ENCODE results near the gene MTHFSD. TPM values are rescaled to one million over a fixed set of nuclear protein-coding genes. Genes with fewer than 3 reads are reported as not detected.

The MTHFSD gene
- total and polyA plus RNA-seq, 2 of the 8 experiments (the other 6 are each of a cell fraction or from before 2014, with no cell fraction given): 7.1 to 9.8 TPM

DNA sequence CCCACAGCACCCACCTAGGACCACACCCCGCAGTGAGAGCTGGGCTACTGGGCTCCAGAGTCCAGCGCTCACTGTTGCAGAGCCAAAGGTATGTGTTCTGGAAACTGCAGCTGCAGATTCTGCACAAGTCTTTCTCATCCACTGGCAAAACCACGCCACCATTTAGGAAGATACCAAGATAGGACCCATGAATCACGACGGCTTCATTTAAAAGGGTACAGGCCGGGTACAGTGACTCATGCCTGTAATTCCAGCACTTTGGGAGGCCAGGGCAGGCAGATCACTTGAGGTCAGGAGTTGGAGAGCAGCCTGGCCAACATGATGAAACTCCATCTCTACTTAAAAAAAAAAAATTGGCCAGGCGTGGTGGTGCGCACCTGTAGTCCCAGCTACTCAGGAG is 25.9 kb downstream of the MTHFSD start:
- Histone ChIP-seq H2BK15ac (ENCODE audit: low read length) (no peak overlapping the region), H3K56ac (replicated peaks; ENCODE audit: insufficient read length, low read depth, low read length) (no peak overlapping the region), H2AK5ac (ENCODE audit: low read depth, low read length) (no peak overlapping the region), H2BK12ac (ENCODE audit: low read depth, low read length) (no peak overlapping the region), H3K79me1 (ENCODE audit: low read depth, low read length) (no peaks in the 10 kb centered on the region), H3K27me3 (replicated peaks in 1 of 4; ENCODE audit: control insufficient read depth in 3 of 4, extremely low read depth in 1 of 4, insufficient read depth in 3 of 4, low read length in 3 of 4) (no peaks in the 10 kb centered on the region), H3K14ac (ENCODE audit: insufficient read length) (no peak overlapping the region), H2BK5ac (ENCODE audit: low read depth, low read length) (no peak overlapping the region), H3K23ac (ENCODE audit: insufficient read length) (no peak overlapping the region), H2BK20ac (ENCODE audit: low read length) (no peak overlapping the region), H3K9me3 (ENCODE audit: insufficient read depth in 2 of 2, low read depth in 1 of 2, low read length in 1 of 2) (peaks cover 3 to 12% of the 10 kb centered on the region in 2 experiments; a peak in 2 of 4 replicates), H3K4me2 (ENCODE audit: insufficient read depth in 1 of 2, low read depth in 2 of 2, low read length in 2 of 2) (no peak overlapping the region), H3K18ac (ENCODE audit: extremely low read depth, low read length) (no peak overlapping the region), H4K20me1 (replicated peaks in 1 of 2; ENCODE audit: control insufficient read depth in 1 of 2, insufficient read depth in 2 of 2, low read length in 2 of 2) (no peaks in the 10 kb centered on the region), H3K27ac (ENCODE audit: low read depth, low read length) (no peak overlapping the region), H3K9ac (replicated peaks in 1 of 4; ENCODE audit: extremely low read depth in 1 of 4, low read depth in 3 of 4, low read length in 3 of 4) (no peak overlapping the region), H2AFZ (ENCODE audit: low read length) (no peak overlapping the region), H3K23me2 (ENCODE audit: low read depth, low read length) (no peaks in the 10 kb centered on the region), H3K4ac (replicated peaks; ENCODE audit: insufficient read length, low read depth, low read length) (no peak overlapping the region), H3K4me3 (ENCODE audit: extremely low read depth in 1 of 4, insufficient read depth in 2 of 4, low read depth in 3 of 4, low read length in 4 of 4) (no peak overlapping the region), H4K8ac (ENCODE audit: extremely low read depth, insufficient read depth, low read length) (no peak overlapping the region; the same call in 1 of the 2 replicates), H3K79me2 (ENCODE audit: control insufficient read depth in 1 of 2, insufficient read depth in 2 of 2, low read length in 2 of 2) (no peaks in the 10 kb centered on the region), H3K4me1 (replicated peaks in 1 of 4; ENCODE audit: control insufficient read depth in 3 of 4, insufficient read depth in 4 of 4, low read length in 3 of 4) (no peaks in the 10 kb centered on the region), H3K36me3 (ENCODE audit: control insufficient read depth in 2 of 4, insufficient read depth in 4 of 4, low read length in 3 of 4) (no peaks in the 10 kb centered on the region), H4K5ac (ENCODE audit: insufficient read length, low read depth, low read length) (no peak overlapping the region), H2BK120ac (replicated peaks; ENCODE audit: low read depth, low read length) (no peak overlapping the region), H4K91ac (replicated peaks; ENCODE audit: insufficient read length, low read length) (no peak overlapping the region)
- WGBS, 2 experiments (ENCODE audit: extremely low coverage in 1 of 2, insufficient coverage in 1 of 2, insufficient read length in 1 of 2, insufficient replicate concordance in 2 of 2, low coverage in 1 of 2, low lambda C conversion rate in 2 of 2, missing lambda C conversion rate in 1 of 2): 87% methylated on average over 8 of the region's 8 CpGs; no CpG with 5 or more reads in 1 of the 2 experiments
- CTCF ChIA-PET (ENCODE audit: partially characterized antibody): interaction anchor here (0.6 to 1.2 kb wide), 5 partner anchors 16 to 620 kb away, joined by 3 read pairs; no protein-coding TSS in a partner anchor
- no peak for DNase-seq (ENCODE audit: low read depth in 1 of 2, low spot score in 2 of 2)
- TF ChIP-seq JUND (IDR thresholded peaks at IDR 0.05; ENCODE audit: low read length) (no peak), RXRA (IDR thresholded peaks at IDR 0.05; ENCODE audit: insufficient read depth, low read depth, low read length) (no peak), GABPA (IDR thresholded peaks at IDR 0.05; ENCODE audit: borderline replicate concordance, insufficient read depth, low read length) (no peak), CHD2 (IDR thresholded peaks at IDR 0.05; ENCODE audit: low read length) (no peak), FOSL1 (IDR thresholded peaks at IDR 0.05; ENCODE audit: insufficient read depth, low read depth, low read length) (no peak), HDAC2 (IDR thresholded peaks at IDR 0.05; ENCODE audit: borderline replicate concordance in 1 of 2, low read depth in 2 of 2, low read length in 2 of 2) (no peak), CREB1 (IDR thresholded peaks at IDR 0.05) (no peak), YY1 (IDR thresholded peaks at IDR 0.05; ENCODE audit: low read depth, low read length) (no peak)
- no peak for FAIRE-seq
- POLR2A ChIA-PET (ENCODE audit: partially characterized antibody): interaction anchor here (0.6 kb wide), 1 partner anchor 612 kb away, joined by 3 read pairs; no protein-coding TSS in a partner anchor

All from H1 (cell line).